Measurements from ENCODE around the gene ADAMTS10.
A peak's percentile ranks its signal among the peaks of the same experiment; 100 is the strongest.
"Not testable (repeated sequence)": the region's sequence is repeated elsewhere in the genome, so short reads cannot be mapped to it uniquely, and the experiment has no call there.

The ADAMTS10 gene

GRCh38 chr19:8561075-8561764 is 49.3 kb downstream of the ADAMTS10 start:
- Histone ChIP-seq H2BK120ac (ENCODE audit: low read depth, low read length) (no peak overlapping the region), H2BK5ac (ENCODE audit: low read length) (no peak overlapping the region), H3K23ac (ENCODE audit: low read depth, low read length, poor library complexity) (no peak overlapping the region), H3K18ac (ENCODE audit: low read length) (no peak overlapping the region), H2BK15ac (ENCODE audit: low read length) (no peak overlapping the region), H3K9ac (ENCODE audit: low read depth, low read length, poor library complexity) (no peak overlapping the region), H3K14ac (ENCODE audit: low read length) (no peak overlapping the region), H2BK12ac (ENCODE audit: low read length) (no peak overlapping the region), H3K27me3 (ENCODE audit: control insufficient read depth in 3 of 3, insufficient read depth in 3 of 3, low read depth in 1 of 3, low read length in 3 of 3) (no peaks in the 10 kb centered on the region), H3K4me3 (ENCODE audit: low read length in 2 of 2) (no peak overlapping the region), H4K8ac (ENCODE audit: low read depth, low read length) (no peak overlapping the region), H3K4me2 (ENCODE audit: insufficient read depth, low read length, poor library complexity, severe bottlenecking) (no peak overlapping the region), H3K9me3 (replicated peaks in 1 of 2; ENCODE audit: control insufficient read depth in 2 of 2, insufficient read depth in 1 of 2, low read depth in 1 of 2, low read length in 2 of 2) (no peaks in the 10 kb centered on the region), H2AFZ (ENCODE audit: low read length) (no peak overlapping the region), H3K4me1 (ENCODE audit: control insufficient read depth in 2 of 2, insufficient read depth in 1 of 2, low read depth in 1 of 2, low read length in 2 of 2) (peaks cover 3 to 5% of the 10 kb centered on the region in 2 donors), H4K91ac (ENCODE audit: low read depth, low read length, poor library complexity) (no peak overlapping the region), H3K36me3 (replicated peaks in 1 of 2; ENCODE audit: control insufficient read depth in 2 of 2, insufficient read depth in 2 of 2, low read length in 2 of 2) (no peaks in the 10 kb centered on the region), H2AK5ac (ENCODE audit: low read depth, low read length) (no peak overlapping the region), H3K27ac (replicated peaks; ENCODE audit: low read length) (no peak overlapping the region), H3K4ac (ENCODE audit: low read length) (no peak overlapping the region), H3K79me1 (ENCODE audit: low read depth, low read length) (no peaks in the 10 kb centered on the region)
- WGBS, 2 donors (ENCODE audit: extremely low coverage in 2 of 2, insufficient read length in 2 of 2, insufficient replicate concordance in 1 of 2): no CpG with 5 or more reads among the region's 2 CpGs
- DNase-seq (ENCODE audit: low spot score): no peak

- H3K9me3 ChIP-seq (replicated peaks in 1 of 2; ENCODE audit: control insufficient read depth in 2 of 2, insufficient read depth in 1 of 2, low read depth in 1 of 2, low read length in 2 of 2): no peaks in the 10 kb centered on the region
These were observed 52.2 kb downstream of the ADAMTS10 start for GRCh38 chr19:8558325-8558724.

GRCh38 chr19:8557642-8558238 is 52.8 kb downstream of the ADAMTS10 start:
- H3K23ac ChIP-seq (ENCODE audit: low read depth, low read length, poor library complexity): no peak overlapping the region
- no peak overlapping the region for H3K4me3 ChIP-seq (ENCODE audit: low read length in 2 of 2)
- H3K36me3 ChIP-seq (replicated peaks in 1 of 2; ENCODE audit: control insufficient read depth in 2 of 2, insufficient read depth in 2 of 2, low read length in 2 of 2): no peaks in the 10 kb centered on the region
- H3K4me1 ChIP-seq (ENCODE audit: control insufficient read depth in 2 of 2, insufficient read depth in 1 of 2, low read depth in 1 of 2, low read length in 2 of 2): peaks cover 3 to 5% of the 10 kb centered on the region in 2 donors
- no peak overlapping the region for H3K27ac ChIP-seq (replicated peaks; ENCODE audit: low read length)
- peak overlapping the region; percentile 60 for H3K9ac ChIP-seq (ENCODE audit: low read depth, low read length, poor library complexity)
- H3K9me3 ChIP-seq (replicated peaks in 1 of 2; ENCODE audit: control insufficient read depth in 2 of 2, insufficient read depth in 1 of 2, low read depth in 1 of 2, low read length in 2 of 2): no peaks in the 10 kb centered on the region
- H3K4me2 ChIP-seq (ENCODE audit: insufficient read depth, low read length, poor library complexity, severe bottlenecking): peak overlapping the region; percentile 2
- H3K27me3 ChIP-seq (ENCODE audit: control insufficient read depth in 3 of 3, insufficient read depth in 3 of 3, low read depth in 1 of 3, low read length in 3 of 3): no peaks in the 10 kb centered on the region
- no peak overlapping the region for H4K91ac ChIP-seq (ENCODE audit: low read depth, low read length, poor library complexity)
- no peak overlapping the region for H2BK12ac ChIP-seq (ENCODE audit: low read length)
- no peak overlapping the region for H3K18ac ChIP-seq (ENCODE audit: low read length)
- peak overlapping the region; percentile 75 for H2BK15ac ChIP-seq (ENCODE audit: low read length)
- no peak overlapping the region for H4K8ac ChIP-seq (ENCODE audit: low read depth, low read length)
- no peak overlapping the region for H2BK120ac ChIP-seq (ENCODE audit: low read depth, low read length)
- no CpG with 5 or more reads among the region's 6 CpGs for WGBS, 2 donors (ENCODE audit: extremely low coverage in 2 of 2, insufficient read length in 2 of 2, insufficient replicate concordance in 1 of 2)
- no peak overlapping the region for H2AFZ ChIP-seq (ENCODE audit: low read length)
- H3K4ac ChIP-seq (ENCODE audit: low read length): no peak overlapping the region
- no peak overlapping the region for H2AK5ac ChIP-seq (ENCODE audit: low read depth, low read length)
- H2BK5ac ChIP-seq (ENCODE audit: low read length): no peak overlapping the region
- peaks cover 2% of the 10 kb centered on the region for H3K79me1 ChIP-seq (ENCODE audit: low read depth, low read length)
- no peak for DNase-seq (ENCODE audit: low spot score)
- peak overlapping the region; percentile 82 for H3K14ac ChIP-seq (ENCODE audit: low read length)

More at GRCh38 chr19:8558325-8558724, 52.2 kb downstream of the ADAMTS10 start:
- no peak overlapping the region for H2BK5ac ChIP-seq (ENCODE audit: low read length)
- no peak overlapping the region for H3K4me2 ChIP-seq (ENCODE audit: insufficient read depth, low read length, poor library complexity, severe bottlenecking)
- H2AFZ ChIP-seq (ENCODE audit: low read length): no peak overlapping the region
- no peak for DNase-seq (ENCODE audit: low spot score)
- H3K4me1 ChIP-seq (ENCODE audit: control insufficient read depth in 2 of 2, insufficient read depth in 1 of 2, low read depth in 1 of 2, low read length in 2 of 2): peaks cover 3 to 5% of the 10 kb centered on the region in 2 donors
- H2BK12ac ChIP-seq (ENCODE audit: low read length): no peak overlapping the region
- no CpG with 5 or more reads among the region's 2 CpGs for WGBS, 2 donors (ENCODE audit: extremely low coverage in 2 of 2, insufficient read length in 2 of 2, insufficient replicate concordance in 1 of 2)
- no peak overlapping the region for H2AK5ac ChIP-seq (ENCODE audit: low read depth, low read length)
- peaks cover 2% of the 10 kb centered on the region for H3K79me1 ChIP-seq (ENCODE audit: low read depth, low read length)
- H3K18ac ChIP-seq (ENCODE audit: low read length): no peak overlapping the region
- H3K27me3 ChIP-seq (ENCODE audit: control insufficient read depth in 3 of 3, insufficient read depth in 3 of 3, low read depth in 1 of 3, low read length in 3 of 3): no peaks in the 10 kb centered on the region
- no peak overlapping the region for H3K4ac ChIP-seq (ENCODE audit: low read length)
- no peak overlapping the region for H3K9ac ChIP-seq (ENCODE audit: low read depth, low read length, poor library complexity)
- H4K8ac ChIP-seq (ENCODE audit: low read depth, low read length): no peak overlapping the region
- H3K36me3 ChIP-seq (replicated peaks in 1 of 2; ENCODE audit: control insufficient read depth in 2 of 2, insufficient read depth in 2 of 2, low read length in 2 of 2): no peaks in the 10 kb centered on the region
- no peak overlapping the region for H3K14ac ChIP-seq (ENCODE audit: low read length)
- H3K23ac ChIP-seq (ENCODE audit: low read depth, low read length, poor library complexity): no peak overlapping the region
- no peak overlapping the region for H2BK120ac ChIP-seq (ENCODE audit: low read depth, low read length)
- no peak overlapping the region for H4K91ac ChIP-seq (ENCODE audit: low read depth, low read length, poor library complexity)
- no peak overlapping the region for H3K27ac ChIP-seq (replicated peaks; ENCODE audit: low read length)
- H2BK15ac ChIP-seq (ENCODE audit: low read length): no peak overlapping the region
- H3K4me3 ChIP-seq (ENCODE audit: low read length in 2 of 2): no peak overlapping the region

DNA sequence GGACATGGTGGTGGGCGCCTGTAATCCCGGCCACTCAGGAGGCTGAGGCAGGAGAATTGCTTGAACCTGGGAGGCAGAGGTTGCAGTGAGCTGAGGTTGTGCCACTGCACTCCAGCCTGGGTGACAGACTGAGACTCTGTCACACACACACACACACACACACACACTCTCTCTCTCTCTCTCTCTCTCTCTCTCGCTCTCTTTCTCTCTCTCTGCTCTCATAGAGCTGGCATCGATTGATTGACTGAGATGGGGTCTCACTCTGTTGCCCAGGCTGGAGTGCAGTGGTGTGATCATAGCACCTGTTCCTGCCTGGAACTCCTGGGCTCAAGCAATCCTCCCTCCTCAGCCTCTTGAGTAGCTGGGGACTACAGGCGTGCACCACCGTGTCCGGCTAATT is 56.8 kb downstream of the ADAMTS10 start:
- H2BK5ac ChIP-seq (ENCODE audit: low read length); H3K27me3 ChIP-seq (ENCODE audit: control insufficient read depth in 3 of 3, insufficient read depth in 3 of 3, low read depth in 1 of 3, low read length in 3 of 3); H2AK5ac ChIP-seq (ENCODE audit: low read depth, low read length); DNase-seq (ENCODE audit: low spot score); H2AFZ ChIP-seq (ENCODE audit: low read length); H3K4me2 ChIP-seq (ENCODE audit: insufficient read depth, low read length, poor library complexity, severe bottlenecking); H3K18ac ChIP-seq (ENCODE audit: low read length); H3K4ac ChIP-seq (ENCODE audit: low read length); H3K23ac ChIP-seq (ENCODE audit: low read depth, low read length, poor library complexity); H2BK15ac ChIP-seq (ENCODE audit: low read length); H4K91ac ChIP-seq (ENCODE audit: low read depth, low read length, poor library complexity); H3K36me3 ChIP-seq (replicated peaks in 1 of 2; ENCODE audit: control insufficient read depth in 2 of 2, insufficient read depth in 2 of 2, low read length in 2 of 2); H3K4me3 ChIP-seq (ENCODE audit: low read length in 2 of 2); H2BK120ac ChIP-seq (ENCODE audit: low read depth, low read length); H3K79me1 ChIP-seq (ENCODE audit: low read depth, low read length); H3K9me3 ChIP-seq (replicated peaks in 1 of 2; ENCODE audit: control insufficient read depth in 2 of 2, insufficient read depth in 1 of 2, low read depth in 1 of 2, low read length in 2 of 2); H2BK12ac ChIP-seq (ENCODE audit: low read length); H4K8ac ChIP-seq (ENCODE audit: low read depth, low read length); H3K14ac ChIP-seq (ENCODE audit: low read length); H3K4me1 ChIP-seq (ENCODE audit: control insufficient read depth in 2 of 2, insufficient read depth in 1 of 2, low read depth in 1 of 2, low read length in 2 of 2); H3K9ac ChIP-seq (ENCODE audit: low read depth, low read length, poor library complexity); H3K27ac ChIP-seq (replicated peaks; ENCODE audit: low read length): not testable (repeated sequence)
- WGBS, 2 donors (ENCODE audit: extremely low coverage in 2 of 2, insufficient read length in 2 of 2, insufficient replicate concordance in 1 of 2): no CpG with 5 or more reads among the region's 7 CpGs

All from neuronal stem cell (in vitro differentiated cells).